OCI-LY1 (cell line): Measurements from ENCODE around the gene ABCA13.

ENCODE experiments used
- H2AFZ ChIP-seq: fragments of 200-600 bp; sonication (generic), shearing (Covaris generic); 2 replicates; pipeline ENCODE4 v1.6.0; 2014; ENCODE audit warnings: antibody characterized with exemption, mild to moderate bottlenecking, low read length
- H3F3A ChIP-seq: fragments of 200-600 bp; sonication (generic), shearing (Covaris generic); 2 replicates; pipeline ENCODE4 v1.6.0; 2014; ENCODE audit warnings: mild to moderate bottlenecking, antibody characterized with exemption, low read length, moderate library complexity; ENCODE audit not compliant: insufficient read depth
- H3K27ac ChIP-seq: fragments of 200-600 bp; sonication (generic); 2 replicates; pipeline ENCODE4 v1.5.1; 2014; ENCODE audit warnings: low read length, mixed run types, mild to moderate bottlenecking, low read depth; ENCODE audit not compliant: poor library complexity, severe bottlenecking
- H3K27me3 ChIP-seq: fragments of 200-600 bp; sonication (generic); 2 replicates; pipeline ENCODE4 v1.6.0; 2014; ENCODE audit warnings: antibody characterized with exemption, mild to moderate bottlenecking, low read length, moderate library complexity; ENCODE audit not compliant: insufficient read depth
- H3K36me3 ChIP-seq: fragments of 200-600 bp; sonication (generic); 2 replicates; pipeline ENCODE4 v1.6.1; 2014; ENCODE audit warnings: mild to moderate bottlenecking, antibody characterized with exemption, low read length, moderate library complexity, mixed read lengths; ENCODE audit not compliant: insufficient read depth
- H3K4me1 ChIP-seq: fragments of 200-600 bp; sonication (generic); 2 replicates; pipeline ENCODE4 v1.5.1; 2014; ENCODE audit warnings: mild to moderate bottlenecking, low read length, moderate library complexity; ENCODE audit not compliant: insufficient read depth, severe bottlenecking
- H3K4me2 ChIP-seq: fragments of 200-600 bp; sonication (generic), shearing (Covaris generic); 2 replicates; pipeline ENCODE4 v1.6.1; 2014; ENCODE audit warnings: low read length
- H3K4me3 ChIP-seq: fragments of 200-600 bp; sonication (generic); 2 replicates; pipeline ENCODE4 v1.5.1; 2014; ENCODE audit warnings: low read length, low read depth, mild to moderate bottlenecking, mixed read lengths; ENCODE audit not compliant: poor library complexity, severe bottlenecking
- H3K79me2 ChIP-seq: fragments of 200-600 bp; shearing (Covaris generic); 2 replicates; pipeline ENCODE4 v1.6.1; 2016; ENCODE audit warnings: mixed run types, low read length, mixed read lengths; ENCODE audit not compliant: insufficient read depth
- H3K9ac ChIP-seq: fragments of 200-600 bp; sonication (generic), shearing (Covaris generic); 2 replicates; pipeline ENCODE4 v1.6.1; 2014; ENCODE audit warnings: mild to moderate bottlenecking, low read length, mixed read lengths
- H3K9me2 ChIP-seq: fragments of 200-600 bp; sonication (generic), shearing (Covaris generic); 2 replicates; pipeline ENCODE4 v1.6.1; 2014; ENCODE audit warnings: low read depth, mild to moderate bottlenecking, low read length, mixed read lengths
- H3K9me3 ChIP-seq: fragments of 200-600 bp; shearing (Covaris generic); 2 replicates; pipeline ENCODE4 v1.6.1; 2014; ENCODE audit warnings: low read length, mixed read lengths
- H4K20me1 ChIP-seq: fragments of 200-600 bp; sonication (generic), shearing (Covaris generic); 2 replicates; pipeline ENCODE4 v1.6.0; 2016; ENCODE audit warnings: mild to moderate bottlenecking, low read length; ENCODE audit not compliant: insufficient read depth
- CTCF ChIP-seq: fragments of 200-600 bp; sonication (generic), shearing (Covaris generic); IDR thresholded peaks from 2 replicates; pipeline ENCODE4 v1.5.1; 2017; ENCODE audit warnings: mild to moderate bottlenecking, antibody characterized with exemption, low read length, moderate library complexity, mixed read lengths
- EZH2 ChIP-seq: fragments of 200-600 bp; sonication (generic), shearing (Covaris generic); IDR thresholded peaks from 2 replicates; pipeline ENCODE4 v1.8.0; 2017; ENCODE audit warnings: borderline replicate concordance, mixed run types, mild to moderate bottlenecking, antibody characterized with exemption, low read length, moderate library complexity, mixed read lengths

Gene ABCA13

GRCh38 chr7:48171202-48171601 is at the start of gene ABCA13:
Gene ABCA13, plus strand, starts transcription at chr7:48171458. Its CDS starts 26 bp downstream, at chr7:48171484.
- no peak within 1 kb of the TSS for H3K9ac ChIP-seq
- TF ChIP-seq EZH2 (no peak), CTCF (no peak)
- H4K20me1 ChIP-seq = no peaks in the 10 kb centered on the region
- H3K4me2 ChIP-seq = no peak within 1 kb of the TSS
- no peaks in the 10 kb centered on the region for H3K9me2 ChIP-seq
- no peak within 1 kb of the TSS for H3K4me3 ChIP-seq
- H3K4me1 ChIP-seq = no peaks in the 10 kb centered on the region
- no peak within 1 kb of the TSS for H2AFZ ChIP-seq
- H3K36me3 ChIP-seq = no peaks in the 10 kb centered on the region
- H3F3A ChIP-seq = no peaks in the 10 kb centered on the region
- no peaks in the 10 kb centered on the region for H3K27me3 ChIP-seq
- no peak within 1 kb of the TSS for H3K27ac ChIP-seq
- H3K79me2 ChIP-seq = no peaks in the 10 kb centered on the region
- H3K9me3 ChIP-seq = no peaks in the 10 kb centered on the region

- no peak overlapping the region for H3K27ac ChIP-seq
- no peaks in the 10 kb centered on the region for H3F3A ChIP-seq
- no peaks in the 10 kb centered on the region for H3K27me3 ChIP-seq
- H3K4me1 ChIP-seq = no peaks in the 10 kb centered on the region
- H3K9me3 ChIP-seq = no peaks in the 10 kb centered on the region
- H3K4me2 ChIP-seq = no peak overlapping the region
- no peaks in the 10 kb centered on the region for H4K20me1 ChIP-seq
- H3K36me3 ChIP-seq = no peaks in the 10 kb centered on the region
- no peaks in the 10 kb centered on the region for H3K9me2 ChIP-seq
- no peak overlapping the region for H3K9ac ChIP-seq
- H3K4me3 ChIP-seq = no peak overlapping the region
- no peak overlapping the region for H2AFZ ChIP-seq
- H3K79me2 ChIP-seq = no peaks in the 10 kb centered on the region
- TF ChIP-seq CTCF (no peak), EZH2 (no peak)
Observed at GRCh38 chr7:48126037-48126436, 45.2 kb upstream of the ABCA13 start.

GRCh38 chr7:48130658-48131108 is 40.6 kb upstream of the ABCA13 start:
- Histone ChIP-seq H3F3A (no peaks in the 10 kb centered on the region), H3K4me1 (no peaks in the 10 kb centered on the region), H3K4me2 (no peak overlapping the region), H3K9ac (no peak overlapping the region), H3K9me3 (no peaks in the 10 kb centered on the region), H3K36me3 (no peaks in the 10 kb centered on the region), H3K4me3 (no peak overlapping the region), H3K27ac (no peak overlapping the region), H3K9me2 (no peaks in the 10 kb centered on the region), H4K20me1 (no peaks in the 10 kb centered on the region), H3K27me3 (no peaks in the 10 kb centered on the region), H2AFZ (no peak overlapping the region), H3K79me2 (no peaks in the 10 kb centered on the region)
- TF ChIP-seq EZH2 = no peak
- no peak for TF ChIP-seq CTCF
